T-helper 2 cell (primary cell): ENCODE measurements around the gene CEP97.
"Not testable (repeated sequence)": the region's sequence is repeated elsewhere in the genome, so short reads cannot be mapped to it uniquely, and the experiment has no call there.

Experiments
- DNase-seq, 5 experiments: peaks; one replicate each; pipeline versions ENCODE4 v3.0.0 to v3.0.0-alpha.2; 2012 to 2022

Gene CEP97

DNA sequence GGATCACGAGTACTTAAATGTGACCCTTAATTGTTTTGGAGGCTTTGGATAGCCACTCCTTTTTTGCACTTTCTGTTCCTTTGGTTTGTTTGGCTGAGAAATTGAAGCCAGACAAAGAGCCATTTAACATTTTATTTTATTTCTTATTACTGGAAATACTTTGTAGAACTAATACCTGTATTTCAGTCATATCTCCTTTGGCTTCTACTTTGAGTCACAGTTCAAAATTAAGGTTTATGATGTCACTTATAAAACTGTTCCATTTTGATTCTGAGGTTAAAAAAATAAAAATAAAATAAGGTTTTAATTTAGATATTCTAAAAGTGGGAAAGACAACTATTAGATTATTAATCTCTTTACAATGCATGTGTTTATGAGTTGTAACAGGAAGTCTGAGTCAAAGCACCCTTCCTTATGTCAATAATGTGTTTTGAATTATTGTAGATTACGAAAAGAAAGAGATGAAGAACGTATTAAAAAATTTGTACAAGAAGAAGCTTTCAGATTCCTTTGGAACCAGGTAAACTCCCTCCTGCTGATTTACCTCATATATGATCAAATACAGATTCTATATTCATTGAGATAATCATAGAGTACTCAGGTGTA, 37.7 kb downstream of the CEP97 start:
- peak in 1 of 5 experiments; percentile 21 for DNase-seq

- DNase-seq: not testable (repeated sequence)
These were observed 53.4 kb downstream of the CEP97 start for GRCh38 chr3:101777745-101778281.

- DNase-seq: no peak
These were observed 54.1 kb downstream of the CEP97 start for GRCh38 chr3:101778385-101779046.

- DNase-seq: peak; percentile 91 to 95 (median 92)
These were observed 54.8 kb downstream of the CEP97 start, which contains the start of gene NXPE3 for GRCh38 chr3:101779047-101779821. Gene NXPE3 (plus strand): TSS chr3:101779211. CDS start chr3:101785597, 6,386 bp downstream.

GRCh38 chr3:101779822-101780381, 55.5 kb downstream of the CEP97 start:
- no peak for DNase-seq

DNA sequence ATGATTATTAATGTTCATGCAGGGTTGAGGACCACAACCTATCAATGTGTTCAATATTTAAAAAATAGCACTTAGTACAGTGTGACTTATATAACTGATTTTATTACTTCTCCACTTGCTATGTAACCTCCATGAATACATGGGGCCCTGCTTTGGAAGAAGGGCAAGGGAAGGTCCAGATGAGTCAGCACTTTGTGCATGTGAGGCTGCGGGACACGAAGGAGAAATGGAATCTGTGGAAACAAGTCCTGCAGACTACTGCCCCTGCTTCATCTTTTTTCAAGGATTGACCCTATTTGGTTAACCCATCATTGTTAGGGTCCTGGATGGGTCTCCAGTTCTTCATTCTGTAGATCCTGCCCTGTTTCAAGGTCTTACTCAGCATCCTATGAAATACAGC, 56.2 kb downstream of the CEP97 start:
- DNase-seq: no peak

DNA sequence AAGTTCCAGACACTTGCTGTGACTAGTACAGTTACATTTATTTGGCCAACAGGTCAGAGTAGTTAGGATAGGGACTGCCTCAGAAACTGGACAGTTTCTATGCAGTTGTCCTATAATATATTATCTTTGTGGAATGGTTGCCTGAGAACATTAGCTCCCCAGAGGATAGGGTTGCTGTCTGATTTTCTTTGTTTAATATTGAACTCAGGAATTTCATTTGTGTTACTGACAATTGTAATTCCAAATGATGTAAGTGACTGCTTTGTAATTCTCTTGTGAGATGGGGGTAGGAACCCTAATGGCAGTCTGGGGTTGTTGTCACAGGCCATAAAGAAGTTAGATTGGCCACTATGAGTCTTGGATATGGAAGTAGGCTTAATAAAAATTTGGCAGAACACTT, 56.8 kb downstream of the CEP97 start:
- no peak for DNase-seq

DNA sequence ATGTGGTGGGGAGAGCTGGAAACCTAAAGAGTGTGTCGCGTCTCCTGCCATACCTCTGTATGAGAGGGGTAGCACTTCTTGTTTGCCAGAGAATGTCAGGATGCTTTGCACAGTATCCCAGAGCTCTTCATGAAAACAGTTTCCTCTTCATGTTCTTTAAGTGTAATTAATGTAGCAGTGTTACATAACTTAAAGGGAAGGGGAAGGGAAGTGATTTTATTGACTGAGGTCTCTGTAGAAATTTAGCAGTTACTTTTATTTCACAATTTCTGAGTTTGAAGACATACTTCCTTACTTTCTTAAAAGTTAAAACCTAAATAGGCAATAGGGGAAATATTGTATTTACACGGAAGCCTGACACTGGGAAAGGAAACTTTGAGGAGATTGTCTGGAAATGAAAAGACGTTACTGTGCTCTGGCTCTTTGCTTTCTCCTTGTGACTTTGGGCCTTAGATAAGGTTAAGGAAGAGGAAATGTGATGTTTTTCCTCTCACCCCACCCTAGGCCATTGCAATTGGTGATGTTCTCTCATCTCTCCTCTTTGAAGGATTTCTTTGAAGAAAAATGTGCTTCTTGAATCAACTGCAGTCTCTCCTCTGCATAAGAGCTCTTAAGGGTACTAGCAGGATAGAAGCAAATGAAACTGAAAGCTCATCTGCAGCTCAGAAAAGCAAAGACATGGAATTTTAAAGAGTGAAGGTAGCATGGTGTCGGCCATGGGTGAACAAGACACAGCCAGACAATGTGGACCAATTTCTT, 60.6 kb downstream of the CEP97 start:
- peak in 1 of 5 experiments; percentile 13 for DNase-seq

GRCh38 chr3:101791778-101792177, 67.4 kb downstream of the CEP97 start:
- no peak for DNase-seq

- no peak for DNase-seq
These were observed 71.8 kb downstream of the CEP97 start for GRCh38 chr3:101796077-101796680.

DNA sequence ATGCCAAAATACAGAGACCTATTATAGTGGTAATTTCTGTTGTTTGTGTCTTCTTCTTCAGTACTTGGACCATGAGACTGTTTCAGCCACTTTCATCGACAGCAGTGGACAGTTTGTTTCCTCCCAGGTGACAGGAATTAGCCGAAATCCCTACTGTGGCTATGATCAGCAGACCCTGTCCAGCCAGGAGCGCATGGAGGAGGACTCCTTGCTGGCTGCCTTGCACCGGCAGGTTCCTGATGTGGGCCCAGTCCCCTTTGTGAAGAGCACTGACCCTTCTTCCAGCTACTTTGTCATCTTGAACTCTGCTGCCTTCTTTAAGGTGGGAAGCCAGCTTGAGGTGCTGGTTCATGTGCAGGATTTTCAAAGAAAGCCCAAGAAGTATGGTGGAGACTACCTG, 76.8 kb downstream of the CEP97 start:
- no peak for DNase-seq

DNA sequence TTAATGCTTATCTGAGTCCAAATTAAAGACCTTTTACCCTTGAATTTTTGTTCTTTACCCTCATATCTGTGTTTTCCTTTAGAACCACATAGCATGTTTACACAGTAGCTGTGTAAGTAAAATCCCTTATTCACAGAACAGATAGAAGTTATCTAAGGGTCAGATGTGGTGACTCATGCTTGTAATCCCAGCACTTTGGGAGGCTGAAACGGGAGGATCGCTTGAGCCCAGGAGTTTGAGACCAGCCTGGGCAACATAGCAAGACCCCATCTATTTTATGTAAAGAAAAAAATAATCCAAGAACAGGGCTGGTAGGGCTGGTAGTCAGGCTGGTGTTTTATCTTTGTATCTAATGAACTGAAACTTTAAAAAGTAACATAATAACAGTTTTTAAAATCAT, 77.8 kb downstream of the CEP97 start:
- DNase-seq: no peak

- peak in 3 of 5 experiments; percentile 31 to 86 (median 50) for DNase-seq
These were observed 78.9 kb downstream of the CEP97 start for GRCh38 chr3:101803173-101803782.

DNA sequence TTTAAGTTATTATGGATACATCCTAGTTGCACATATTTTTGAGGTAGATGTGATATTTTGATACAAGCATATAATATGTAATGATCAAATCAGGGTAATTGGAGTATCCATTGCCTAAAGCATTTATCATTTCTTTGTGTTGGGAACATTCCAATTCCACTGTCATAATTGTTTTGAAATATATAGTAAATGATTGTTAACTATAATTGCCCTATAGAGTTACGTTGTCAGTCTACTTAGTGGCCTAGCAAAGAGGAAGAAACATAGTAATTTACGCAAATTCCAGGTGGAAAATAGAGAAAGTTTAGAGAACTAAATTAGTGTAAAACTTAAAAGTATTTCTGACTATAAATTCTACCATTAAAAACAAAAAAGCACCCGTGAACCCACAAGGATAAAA, 79.5 kb downstream of the CEP97 start:
- DNase-seq: no peak

- no peak for DNase-seq
These were observed 82.1 kb downstream of the CEP97 start for GRCh38 chr3:101806491-101806890.

DNA sequence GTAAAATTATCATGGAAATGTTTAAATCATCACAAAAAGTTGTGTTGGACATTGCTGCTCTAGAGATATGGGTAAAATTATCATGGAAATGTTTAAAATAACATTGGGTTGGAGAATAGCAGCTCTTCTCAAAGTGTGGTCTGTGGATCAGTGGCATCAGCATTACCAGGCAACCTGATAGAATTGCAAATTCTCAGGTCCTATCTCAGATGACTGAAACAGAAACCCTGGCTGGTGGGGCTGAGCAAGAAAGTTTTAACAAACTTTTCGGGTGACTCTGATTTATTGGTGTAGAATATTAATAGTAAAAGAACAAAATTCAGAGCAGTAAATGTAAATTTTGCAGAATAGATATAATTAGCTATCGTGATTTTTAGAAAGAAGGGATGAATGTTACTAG, 83.5 kb downstream of the CEP97 start:
- DNase-seq: peak in 1 of 5 experiments; percentile 68

DNA sequence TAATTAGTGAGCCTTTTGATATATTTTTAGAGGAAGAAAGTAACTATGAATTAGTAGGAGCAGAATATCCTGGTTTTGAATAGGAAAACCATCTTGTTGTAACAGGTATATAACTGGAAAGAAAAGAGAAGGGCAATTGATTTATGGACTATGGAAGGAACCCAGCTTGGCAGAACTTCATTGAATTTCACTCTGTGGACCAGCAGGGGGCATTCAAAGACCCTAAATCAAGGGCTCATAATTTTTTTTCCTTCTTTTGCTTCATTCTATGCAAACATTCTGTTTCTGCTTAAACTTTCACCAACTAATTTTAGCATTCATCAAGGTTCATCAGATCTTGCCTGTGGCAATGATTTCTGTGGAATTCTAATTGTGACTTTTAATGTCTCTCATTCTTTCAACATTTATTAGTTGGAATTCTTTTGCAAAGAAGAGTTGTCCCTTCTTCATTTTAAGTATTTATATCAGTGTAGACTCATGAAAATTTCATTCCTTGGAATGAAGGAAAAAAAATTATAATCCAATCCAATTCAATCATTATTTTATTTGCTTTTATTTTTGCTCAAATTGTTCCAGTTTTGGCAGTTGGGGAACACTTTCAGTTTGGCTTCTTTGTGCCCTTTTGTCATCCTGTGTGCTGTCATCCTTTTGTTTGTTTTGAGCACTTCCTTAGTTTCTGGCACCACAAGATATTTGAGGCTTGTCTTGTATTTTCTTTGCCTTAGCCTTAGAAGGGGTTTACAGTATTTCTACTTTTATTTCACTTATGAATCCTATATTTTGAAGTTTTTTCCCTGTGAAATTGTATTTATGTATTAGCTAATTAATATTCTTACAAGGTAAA, 85.0 kb downstream of the CEP97 start:
- DNase-seq: peak in 3 of 5 experiments; percentile 11 to 57 (median 20)

DNA sequence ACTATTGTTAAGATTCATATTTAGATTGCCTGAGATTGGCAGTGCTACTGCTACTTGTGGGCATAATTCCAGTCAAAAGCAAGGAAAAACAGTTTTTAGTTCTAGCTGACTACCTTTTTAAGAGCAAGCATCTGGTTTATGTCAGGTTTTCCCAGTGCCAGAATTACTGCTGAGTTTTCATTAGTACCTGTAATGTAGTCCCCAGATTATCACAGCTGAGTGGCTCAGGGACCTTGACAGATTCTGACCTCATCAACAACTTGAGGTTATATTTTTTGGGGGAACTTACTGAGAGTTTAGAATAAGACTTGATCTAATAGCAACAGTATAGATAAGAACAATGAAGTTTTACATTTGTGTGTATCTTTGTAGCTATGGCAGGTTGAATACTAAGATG, 85.6 kb downstream of the CEP97 start:
- DNase-seq: no peak

DNA sequence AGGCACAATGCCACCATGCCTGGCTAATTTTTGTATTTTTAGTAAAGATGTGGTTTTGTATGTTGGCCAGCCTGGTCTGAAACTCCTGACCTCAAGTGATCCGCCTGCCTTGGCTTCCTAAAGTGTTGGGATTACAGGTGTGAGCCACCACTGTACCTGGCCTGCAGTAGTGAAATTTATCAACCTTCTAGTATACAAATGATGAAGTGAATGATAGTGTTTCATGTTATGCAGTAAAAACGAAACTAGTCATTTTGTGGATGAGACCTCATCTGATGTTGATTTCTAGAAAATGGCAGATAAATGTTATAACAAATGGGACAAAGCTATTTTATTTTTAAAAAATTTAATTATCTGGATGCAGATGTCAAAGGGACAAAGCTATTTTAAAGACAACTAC, 87.5 kb downstream of the CEP97 start:
- peak in 1 of 5 experiments; percentile 52 for DNase-seq

DNA sequence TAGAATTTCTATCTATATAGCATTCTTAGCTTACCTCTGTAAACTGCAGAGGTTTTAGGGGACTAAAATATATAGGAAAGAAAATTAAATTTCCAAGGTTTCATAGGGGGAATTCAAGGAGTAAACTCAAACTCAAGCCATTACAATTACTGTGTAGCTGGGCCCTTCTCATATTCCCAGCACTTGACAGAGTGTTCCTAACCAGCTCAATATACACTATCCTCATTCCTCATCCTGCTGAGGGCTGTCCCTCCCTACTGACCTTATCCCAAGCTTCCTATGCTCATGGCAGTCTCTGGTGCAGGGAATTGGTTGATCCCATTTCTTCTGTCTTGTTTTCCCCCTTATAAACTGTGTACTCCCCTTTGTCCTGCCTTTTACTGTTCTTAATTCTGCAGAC, 88.5 kb downstream of the CEP97 start:
- no peak for DNase-seq
